MCF 10A (cell line): ENCODE measurements around the gene SDHD. TPM values are rescaled to one million over a fixed set of nuclear protein-coding genes. Genes with fewer than 3 reads are reported as not detected.

Experiments used
- BruUV-seq: library from RNA; stranded (reverse); fragments of 400-500 nt; replicated peaks from 2 replicates; lab custom pipeline; 2021; lab: Mats Ljungman, UMichigan
- CTCF ChIA-PET: fragments of 300-600 bp; sonication (Branson Sonifier 250); formaldehyde crosslinking; extraction: SDS; loops from one replicate; lab custom pipeline; 2021; ENCODE audit warnings: antibody characterized with exemption, inconsistent platforms; lab: Yijun Ruan, JAX
- POLR2A ChIA-PET: fragments of 300-600, 350-650 bp; sonication (Branson Sonifier 250); formaldehyde crosslinking; extraction: SDS; loops from one replicate; lab custom pipeline; 2020; ENCODE audit warnings: antibody characterized with exemption, inconsistent platforms; lab: Yijun Ruan, JAX
- DNase-seq: peaks from one replicate; pipeline ENCODE4 v3.0.0-alpha.2; 2018; ENCODE audit not compliant: unreplicated experiment
- H3K27ac Mint-ChIP-seq: one replicate; pipeline ENCODE4 v1.8.0; 2022; ENCODE audit warnings: mild to moderate bottlenecking, low read depth, mixed read lengths; ENCODE audit not compliant: unreplicated experiment
- H3K27me3 Mint-ChIP-seq: one replicate; pipeline ENCODE4 v1.8.0; 2022; ENCODE audit warnings: mixed read lengths; ENCODE audit not compliant: insufficient read depth, unreplicated experiment
- H3K36me3 Mint-ChIP-seq: one replicate; pipeline ENCODE4 v1.8.0; 2022; ENCODE audit warnings: mild to moderate bottlenecking, moderate library complexity, mixed read lengths; ENCODE audit not compliant: insufficient read depth, unreplicated experiment
- H3K4me1 Mint-ChIP-seq: one replicate; pipeline ENCODE4 v1.8.0; 2022; ENCODE audit warnings: mixed read lengths; ENCODE audit not compliant: insufficient read depth, unreplicated experiment
- H3K4me3 Mint-ChIP-seq: one replicate; pipeline ENCODE4 v1.8.0; 2022; ENCODE audit warnings: mild to moderate bottlenecking, moderate library complexity, mixed read lengths; ENCODE audit not compliant: unreplicated experiment
- H3K9me3 Mint-ChIP-seq: one replicate; pipeline ENCODE4 v1.8.0; 2022; ENCODE audit warnings: mixed read lengths; ENCODE audit not compliant: unreplicated experiment
- intact Hi-C: fragments of 100-400 bp; cut with micrococcal nuclease; formaldehyde crosslinking; loops from 2 replicates; pipeline ENCODE4 v1.14.1; 2022
- total RNA-seq: library from RNA; stranded (reverse); gene quantifications from 2 replicates; pipeline ENCODE4 v1.2.3, GENCODE V29; 2022
- TF ChIP-seq, protein P1 (sequence below): fragments of 200-600 bp; IDR thresholded peaks from one replicate; pipeline ENCODE4 v1.8.0; 2022; ENCODE audit warnings: antibody characterized with exemption, mild to moderate bottlenecking; ENCODE audit not compliant: unreplicated experiment

Gene SDHD
- total RNA-seq, 1 experiment from 2014 or later = 119 TPM

DNA sequence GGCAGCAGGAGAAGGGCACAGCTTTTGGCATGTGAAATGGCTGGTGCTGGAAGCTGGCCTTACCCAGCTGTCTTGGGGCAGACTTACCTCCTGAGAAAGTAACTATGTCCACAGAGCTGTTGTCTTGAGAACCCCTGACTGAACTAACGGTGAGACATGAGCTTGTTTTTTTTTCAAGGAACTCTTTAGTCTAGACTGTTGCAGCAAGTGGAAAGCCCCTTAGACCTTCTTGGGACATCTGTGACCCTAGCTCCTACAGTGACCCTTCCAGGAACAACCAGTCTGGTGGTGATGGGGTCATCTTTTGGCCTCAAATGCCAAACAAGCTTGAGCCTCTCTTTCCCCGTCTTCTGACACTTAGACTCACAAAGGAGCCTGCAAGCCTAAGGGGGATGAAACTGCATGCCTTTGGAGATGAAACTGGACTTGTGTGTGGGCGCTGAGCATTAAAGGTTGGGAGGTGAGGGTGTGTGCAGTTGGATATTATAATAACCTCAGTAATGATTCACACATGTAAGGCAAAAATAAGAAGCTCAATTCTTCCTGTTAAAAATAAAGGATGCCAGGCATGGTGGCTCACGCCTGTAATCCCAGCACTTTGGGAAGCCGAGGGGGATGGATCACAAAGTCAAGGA is 35.4 kb downstream of the SDHD start:
- ChIA-PET CTCF (interaction anchor here (0.6 to 1.4 kb wide), 11 partner anchors 8 to 1081 kb away, joined by 3 to 9 read pairs (median 4); partner anchors contain the start of gene BCO2), POLR2A (interaction anchor here (0.7 to 6.5 kb wide), 9 partner anchors 10 to 74 kb away, joined by 3 to 73 read pairs (median 14); partner anchors contain the start of genes BCO2, IL18, SDHD and TIMM8B)
- Mint-ChIP-seq H3K27me3 (no peaks in the 10 kb centered on the region), H3K27ac (no peak overlapping the region), H3K9me3 (no peaks in the 10 kb centered on the region), H3K4me3 (no peak overlapping the region), H3K4me1 (peaks cover 9% of the 10 kb centered on the region), H3K36me3 (no peaks in the 10 kb centered on the region)
- TF ChIP-seq, protein P1, sequence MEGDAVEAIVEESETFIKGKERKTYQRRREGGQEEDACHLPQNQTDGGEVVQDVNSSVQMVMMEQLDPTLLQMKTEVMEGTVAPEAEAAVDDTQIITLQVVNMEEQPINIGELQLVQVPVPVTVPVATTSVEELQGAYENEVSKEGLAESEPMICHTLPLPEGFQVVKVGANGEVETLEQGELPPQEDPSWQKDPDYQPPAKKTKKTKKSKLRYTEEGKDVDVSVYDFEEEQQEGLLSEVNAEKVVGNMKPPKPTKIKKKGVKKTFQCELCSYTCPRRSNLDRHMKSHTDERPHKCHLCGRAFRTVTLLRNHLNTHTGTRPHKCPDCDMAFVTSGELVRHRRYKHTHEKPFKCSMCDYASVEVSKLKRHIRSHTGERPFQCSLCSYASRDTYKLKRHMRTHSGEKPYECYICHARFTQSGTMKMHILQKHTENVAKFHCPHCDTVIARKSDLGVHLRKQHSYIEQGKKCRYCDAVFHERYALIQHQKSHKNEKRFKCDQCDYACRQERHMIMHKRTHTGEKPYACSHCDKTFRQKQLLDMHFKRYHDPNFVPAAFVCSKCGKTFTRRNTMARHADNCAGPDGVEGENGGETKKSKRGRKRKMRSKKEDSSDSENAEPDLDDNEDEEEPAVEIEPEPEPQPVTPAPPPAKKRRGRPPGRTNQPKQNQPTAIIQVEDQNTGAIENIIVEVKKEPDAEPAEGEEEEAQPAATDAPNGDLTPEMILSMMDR = no peak
- no peak for DNase-seq
- intact Hi-C loops = loop anchor here (2.0 kb wide), 1 partner anchor 35 kb away; no protein-coding TSS in a partner anchor
- no TSS peak for BruUV-seq

DNA sequence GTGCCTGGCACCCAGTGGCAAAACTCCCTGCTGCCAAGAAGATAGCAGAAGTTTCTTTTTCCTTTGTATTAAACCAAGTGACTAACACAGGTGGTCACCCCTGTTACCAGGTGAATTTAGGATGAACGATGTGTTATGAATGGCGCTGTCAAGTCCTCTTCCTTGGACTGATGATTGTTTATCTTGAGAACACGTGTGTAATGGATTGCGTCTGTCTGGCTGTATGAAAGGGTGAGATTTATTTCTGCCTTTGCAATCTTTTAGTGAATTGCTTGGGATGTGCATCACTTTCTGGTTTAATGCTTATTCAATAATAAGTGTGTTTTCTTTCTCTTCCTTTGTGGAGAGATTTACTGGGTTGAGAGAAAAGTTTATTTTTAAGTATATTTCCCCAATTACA is 36.5 kb downstream of the SDHD start:
- CTCF ChIA-PET = interaction anchor here (1.4 kb wide), 1 partner anchor 9 kb away, joined by 11 read pairs; no protein-coding TSS in a partner anchor

DNA sequence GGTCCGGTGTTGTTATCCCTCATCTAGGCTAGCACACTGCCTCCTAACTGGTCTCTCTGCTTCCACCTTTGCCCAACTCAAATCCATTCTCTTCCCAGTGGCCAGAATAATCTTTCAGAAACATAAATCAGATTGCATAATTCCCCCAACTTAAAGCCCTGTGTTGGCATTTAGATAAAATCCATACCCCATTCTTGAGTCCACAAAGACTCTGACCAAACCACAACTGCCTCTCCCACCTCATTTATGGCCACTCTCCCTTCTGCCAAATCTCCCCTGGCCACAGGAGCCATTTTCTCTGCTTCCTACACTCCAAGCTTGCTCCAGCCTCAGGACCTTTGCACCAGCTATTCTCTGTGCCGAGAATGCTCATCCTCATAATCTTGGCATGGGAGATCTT is 40.4 kb downstream of the SDHD start:
- TF ChIP-seq, protein P1 = no peak
- Mint-ChIP-seq H3K27me3 (no peaks in the 10 kb centered on the region), H3K9me3 (no peaks in the 10 kb centered on the region), H3K4me1 (peaks cover 31% of the 10 kb centered on the region), H3K36me3 (peaks cover 13% of the 10 kb centered on the region), H3K4me3 (no peak overlapping the region), H3K27ac (no peak overlapping the region)
- no peak for DNase-seq
- intact Hi-C loops = no loop called here
- BruUV-seq = no TSS peak
- ChIA-PET CTCF (interaction anchor here (1.0 to 2.2 kb wide), 3 partner anchors 13 to 153 kb away, joined by 3 to 5 read pairs (median 5); no protein-coding TSS in a partner anchor), POLR2A (interaction anchor here (0.8 to 1.2 kb wide), 2 partner anchors 10 to 38 kb away, joined by 3 read pairs; no protein-coding TSS in a partner anchor)

More for the DNA sequence above, 36.5 kb downstream of the SDHD start:
- intact Hi-C loops = no loop called here
- no peaks in the 10 kb centered on the region for H3K36me3 Mint-ChIP-seq
- DNase-seq = no peak
- peaks cover 10% of the 10 kb centered on the region for H3K4me1 Mint-ChIP-seq
- no peak overlapping the region for H3K4me3 Mint-ChIP-seq
- TF ChIP-seq, protein P1 = no peak
- POLR2A ChIA-PET = interaction anchor here (0.8 to 6.5 kb wide), 3 partner anchors 35 to 1723 kb away, joined by 3 to 73 read pairs (median 44); partner anchors contain the start of gene IL18
- no peak overlapping the region for H3K27ac Mint-ChIP-seq
- no peaks in the 10 kb centered on the region for H3K9me3 Mint-ChIP-seq
- no peaks in the 10 kb centered on the region for H3K27me3 Mint-ChIP-seq
- no TSS peak for BruUV-seq

DNA sequence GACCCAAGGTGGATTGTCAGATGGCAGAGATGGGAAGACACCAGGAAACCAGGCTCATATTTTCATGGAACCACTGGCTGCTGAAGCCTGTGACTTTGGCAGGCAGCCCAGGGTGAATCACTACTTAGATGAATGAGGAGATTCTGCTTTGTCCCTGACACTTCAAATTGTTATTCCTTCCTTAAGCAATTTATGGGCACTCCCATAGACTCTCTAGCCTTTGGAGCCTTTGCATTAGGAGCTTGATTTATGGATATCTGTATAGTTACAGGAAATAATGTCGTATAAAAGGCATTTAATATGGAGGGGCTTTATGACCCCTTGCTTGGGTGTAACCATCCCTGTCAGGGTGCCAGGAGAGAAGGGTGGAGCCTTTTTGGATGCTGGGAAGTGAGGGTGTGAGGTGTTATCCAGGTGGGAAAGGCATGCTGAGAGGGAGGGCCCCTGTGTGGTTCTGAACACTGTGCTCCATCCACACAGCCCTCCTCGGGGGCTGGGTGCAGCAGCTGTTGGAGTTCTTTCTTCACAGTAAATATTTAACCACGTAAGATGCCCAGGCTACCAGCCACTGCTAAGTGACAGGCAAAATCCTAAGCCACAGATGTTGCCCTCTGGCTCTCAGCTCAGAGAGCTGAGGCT is 41.9 kb downstream of the SDHD start:
- CTCF ChIA-PET = interaction anchor here (0.9 to 1.2 kb wide), 2 partner anchors 15 to 152 kb away, joined by 3 read pairs; no protein-coding TSS in a partner anchor
- TF ChIP-seq, protein P1 = no peak
- Mint-ChIP-seq H3K27me3 (no peaks in the 10 kb centered on the region), H3K27ac (peak overlapping the region; percentile 57), H3K4me3 (peak overlapping the region; percentile 13), H3K4me1 (peaks cover 32% of the 10 kb centered on the region), H3K9me3 (no peaks in the 10 kb centered on the region), H3K36me3 (peaks cover 13% of the 10 kb centered on the region)
- POLR2A ChIA-PET = interaction anchor here (0.7 to 3.3 kb wide), 11 partner anchors 8 to 167 kb away, joined by 3 to 18 read pairs (median 5); partner anchors contain the start of gene IL18
- no TSS peak for BruUV-seq
- peak; percentile 85 for DNase-seq
- intact Hi-C loops = no loop called here
